Stimulated activated CD4-positive, alpha-beta T cell treated with anti-CD3 and anti-CD28 coated beads, Interleukin-2, amount 100 ng/mL, for 4 hours (primary cell): ENCODE data around the gene CYP2J2.
"Not testable (repeated sequence)": the region's sequence is repeated elsewhere in the genome, so short reads cannot be mapped to it uniquely, and the experiment has no call there.

Source experiments
- DNase-seq: peaks from one replicate; pipeline ENCODE4 v3.0.0-alpha.2; 2020; ENCODE audit warnings: low read depth

The CYP2J2 gene

GRCh38 chr1:59926381-59927123, at the start of gene CYP2J2:
TSS of gene CYP2J2 (minus strand) at chr1:59926773. CDS start at chr1:59926746, 27 bp downstream.
- DNase-seq: peak; percentile 16

GRCh38 chr1:59973719-59974118, 47.1 kb upstream of the CYP2J2 start:
- DNase-seq: no peak

- no peak for DNase-seq
Measured at GRCh38 chr1:59972216-59972927, 45.8 kb upstream of the CYP2J2 start.

- peak; percentile 28 for DNase-seq
Measured at GRCh38 chr1:59971464-59971911, 44.9 kb upstream of the CYP2J2 start.

GRCh38 chr1:59969542-59970175, 43.1 kb upstream of the CYP2J2 start:
- DNase-seq: not testable (repeated sequence)

GRCh38 chr1:59968746-59969145, 42.2 kb upstream of the CYP2J2 start:
- DNase-seq: not testable (repeated sequence)

GRCh38 chr1:59967780-59968179, 41.2 kb upstream of the CYP2J2 start:
- no peak for DNase-seq

- no peak for DNase-seq
Measured at GRCh38 chr1:59967141-59967697, 40.6 kb upstream of the CYP2J2 start.

- DNase-seq: no peak
Measured at GRCh38 chr1:59952065-59952464, 25.5 kb upstream of the CYP2J2 start.

- DNase-seq: no peak
Measured at GRCh38 chr1:59949648-59950047, 23.1 kb upstream of the CYP2J2 start.

GRCh38 chr1:59948990-59949389, 22.4 kb upstream of the CYP2J2 start:
- DNase-seq: no peak

GRCh38 chr1:59947047-59947938, 20.7 kb upstream of the CYP2J2 start:
- DNase-seq: peak; percentile 24

- no peak for DNase-seq
Measured at GRCh38 chr1:59945790-59946189, 19.2 kb upstream of the CYP2J2 start.

- no peak for DNase-seq
Measured at GRCh38 chr1:59939393-59939792, 12.8 kb upstream of the CYP2J2 start.

- no peak for DNase-seq
Measured at GRCh38 chr1:59937636-59938210, 11.2 kb upstream of the CYP2J2 start.

- no peak for DNase-seq
Measured at GRCh38 chr1:59936358-59936821, 9.8 kb upstream of the CYP2J2 start.

GRCh38 chr1:59928996-59929395, 2.4 kb upstream of the CYP2J2 start:
- no peak for DNase-seq

GRCh38 chr1:59927213-59927612, 640 bp upstream of the CYP2J2 start:
- DNase-seq: no peak

GRCh38 chr1:59924653-59925052, 1.9 kb downstream of the CYP2J2 start:
- no peak for DNase-seq

- not testable (repeated sequence) for DNase-seq
Measured at GRCh38 chr1:59921258-59921899, 5.2 kb downstream of the CYP2J2 start.

- no peak for DNase-seq
Measured at GRCh38 chr1:59919746-59920145, 6.8 kb downstream of the CYP2J2 start.
